Measurements from ENCODE around the gene GPBAR1. TPM values are rescaled to one million over a fixed set of nuclear protein-coding genes. Genes with fewer than 3 reads are reported as not detected.

GPBAR1 gene
- polyA plus RNA-seq, 1 donor: 3.9 TPM

DNA sequence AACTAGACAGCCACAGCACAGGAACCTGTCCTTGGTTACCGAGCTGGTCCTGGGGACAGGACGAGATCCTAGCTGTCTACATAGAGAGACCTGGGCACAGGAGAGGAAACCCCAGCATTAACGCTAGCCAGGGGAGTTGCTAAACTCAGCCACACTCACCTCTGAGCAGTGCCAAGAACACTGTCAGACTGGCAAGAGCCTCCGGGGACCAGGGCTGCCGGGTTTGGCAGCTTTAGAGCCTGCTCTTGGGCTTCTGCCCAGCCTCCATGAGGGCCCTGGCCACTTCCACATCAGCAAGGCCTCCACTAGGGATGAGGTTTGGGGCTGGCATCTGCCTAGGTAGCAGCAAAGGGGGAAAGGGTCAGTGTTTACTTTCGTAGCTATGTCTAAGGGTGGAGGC is 24.8 kb downstream of the GPBAR1 start:
- no peaks in the 10 kb centered on the region for H3K9me3 ChIP-seq (ENCODE audit: control insufficient read depth, low read depth, low read length)
- peaks cover 39% of the 10 kb centered on the region for H3K36me3 ChIP-seq (ENCODE audit: control insufficient read depth, insufficient read depth, low read length)
- WGBS (ENCODE audit: insufficient coverage, low lambda C conversion rate): no CpG with 5 or more reads among the region's 6 CpGs
- peaks cover 75% of the 10 kb centered on the region for H3K4me1 ChIP-seq (ENCODE audit: control insufficient read depth, insufficient read depth, low read length)
- H3K4me3 ChIP-seq (ENCODE audit: low read length): no peak overlapping the region
- H3K27ac ChIP-seq (ENCODE audit: low read length): peak overlapping the region; percentile 99
- DNase-seq: no peak
- H3K27me3 ChIP-seq (ENCODE audit: control insufficient read depth, insufficient read depth, low read length): no peaks in the 10 kb centered on the region

DNA sequence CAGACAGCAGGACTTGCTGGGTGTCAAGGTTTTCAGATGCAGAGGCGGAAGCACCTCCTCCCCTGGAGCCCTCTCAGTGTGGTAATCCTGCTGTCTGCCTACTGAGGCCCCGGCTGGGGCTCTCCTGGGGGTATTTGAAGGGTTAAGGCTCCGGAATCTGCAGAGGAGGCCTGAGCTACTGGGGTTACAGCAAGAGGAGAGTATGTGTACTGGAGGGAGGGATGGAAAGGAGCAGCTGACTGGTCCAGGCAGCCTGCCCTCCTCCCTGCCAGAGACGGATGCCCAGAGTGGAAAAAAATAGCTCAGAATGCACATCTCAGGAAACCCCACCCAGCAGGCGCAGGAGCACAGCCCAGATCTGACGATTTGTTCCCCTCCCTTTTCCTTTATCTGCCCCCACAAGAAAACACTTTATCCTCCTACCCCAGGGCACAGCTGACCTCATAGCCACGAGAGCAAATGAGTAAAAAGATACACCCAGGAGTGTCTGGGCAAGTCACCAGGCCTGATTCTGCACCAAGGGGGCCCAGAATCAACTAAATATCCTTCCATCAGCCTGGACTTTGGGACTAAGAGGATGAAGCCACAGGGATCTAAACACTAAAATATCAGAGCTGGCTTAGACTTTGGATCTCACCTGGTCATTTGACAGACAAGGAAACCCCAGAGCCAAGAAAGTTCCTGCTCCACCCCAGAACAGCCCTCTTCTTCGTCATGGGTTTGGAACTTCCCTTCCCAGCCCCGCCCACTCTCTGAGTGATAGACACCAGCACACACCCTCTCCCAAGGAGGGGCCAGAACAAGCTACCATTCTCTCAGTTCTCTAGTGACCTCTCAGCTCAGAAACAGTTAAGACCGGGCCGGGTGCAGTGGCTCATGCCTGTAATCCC is 26.0 kb downstream of the GPBAR1 start:
- Histone ChIP-seq H3K4me1 (ENCODE audit: control insufficient read depth, insufficient read depth, low read length) (peaks cover 83% of the 10 kb centered on the region), H3K4me3 (ENCODE audit: low read length) (peak overlapping the region; percentile 39), H3K36me3 (ENCODE audit: control insufficient read depth, insufficient read depth, low read length) (peaks cover 30% of the 10 kb centered on the region), H3K9me3 (ENCODE audit: control insufficient read depth, low read depth, low read length) (no peaks in the 10 kb centered on the region), H3K27me3 (ENCODE audit: control insufficient read depth, insufficient read depth, low read length) (no peaks in the 10 kb centered on the region), H3K27ac (ENCODE audit: low read length) (peak overlapping the region; percentile 99)
- WGBS (ENCODE audit: insufficient coverage, low lambda C conversion rate): no CpG with 5 or more reads among the region's 11 CpGs
- DNase-seq: peak; percentile 98 to 99

DNA sequence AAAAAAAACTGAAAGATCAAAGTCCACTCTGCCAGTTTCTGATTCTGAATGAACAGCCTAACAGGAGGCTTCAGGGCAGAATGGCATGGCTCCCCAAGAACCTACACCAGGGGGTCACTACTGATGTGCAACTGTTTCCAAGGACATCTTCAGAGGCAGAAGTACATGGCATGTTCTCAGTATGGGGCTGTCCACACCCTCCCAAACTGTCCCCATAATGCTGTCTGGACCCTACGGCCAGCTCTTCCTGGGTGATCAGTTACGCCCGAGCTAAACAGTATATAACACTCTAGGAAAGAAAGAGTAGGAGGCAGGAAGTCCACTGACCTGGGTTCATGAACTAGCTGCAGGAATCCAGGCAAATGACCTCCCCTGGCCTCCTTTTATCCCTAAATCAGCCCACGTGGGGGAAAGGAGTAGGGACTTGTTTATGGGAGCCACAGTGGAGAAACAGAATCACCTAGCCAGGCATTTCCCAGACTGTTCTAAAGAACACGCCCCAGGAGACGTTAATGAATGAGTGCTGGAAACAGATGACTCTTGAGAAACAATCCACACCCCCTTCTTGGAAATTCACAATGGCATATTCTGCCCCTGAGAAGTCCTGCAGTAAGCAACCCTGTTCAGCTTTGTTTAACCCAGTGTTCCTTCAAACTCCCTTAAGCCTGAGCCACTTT is 29.0 kb downstream of the GPBAR1 start:
- no CpG with 5 or more reads among the region's 6 CpGs for WGBS (ENCODE audit: insufficient coverage, low lambda C conversion rate)
- peaks cover 11% of the 10 kb centered on the region for H3K36me3 ChIP-seq (ENCODE audit: control insufficient read depth, insufficient read depth, low read length)
- peak overlapping the region; percentile 92 for H3K4me3 ChIP-seq (ENCODE audit: low read length)
- peak; percentile 88 to 93 for DNase-seq
- peaks cover 82% of the 10 kb centered on the region for H3K4me1 ChIP-seq (ENCODE audit: control insufficient read depth, insufficient read depth, low read length)
- no peaks in the 10 kb centered on the region for H3K27me3 ChIP-seq (ENCODE audit: control insufficient read depth, insufficient read depth, low read length)
- H3K9me3 ChIP-seq (ENCODE audit: control insufficient read depth, low read depth, low read length): no peaks in the 10 kb centered on the region
- H3K27ac ChIP-seq (ENCODE audit: low read length): peak overlapping the region; percentile 99

DNA sequence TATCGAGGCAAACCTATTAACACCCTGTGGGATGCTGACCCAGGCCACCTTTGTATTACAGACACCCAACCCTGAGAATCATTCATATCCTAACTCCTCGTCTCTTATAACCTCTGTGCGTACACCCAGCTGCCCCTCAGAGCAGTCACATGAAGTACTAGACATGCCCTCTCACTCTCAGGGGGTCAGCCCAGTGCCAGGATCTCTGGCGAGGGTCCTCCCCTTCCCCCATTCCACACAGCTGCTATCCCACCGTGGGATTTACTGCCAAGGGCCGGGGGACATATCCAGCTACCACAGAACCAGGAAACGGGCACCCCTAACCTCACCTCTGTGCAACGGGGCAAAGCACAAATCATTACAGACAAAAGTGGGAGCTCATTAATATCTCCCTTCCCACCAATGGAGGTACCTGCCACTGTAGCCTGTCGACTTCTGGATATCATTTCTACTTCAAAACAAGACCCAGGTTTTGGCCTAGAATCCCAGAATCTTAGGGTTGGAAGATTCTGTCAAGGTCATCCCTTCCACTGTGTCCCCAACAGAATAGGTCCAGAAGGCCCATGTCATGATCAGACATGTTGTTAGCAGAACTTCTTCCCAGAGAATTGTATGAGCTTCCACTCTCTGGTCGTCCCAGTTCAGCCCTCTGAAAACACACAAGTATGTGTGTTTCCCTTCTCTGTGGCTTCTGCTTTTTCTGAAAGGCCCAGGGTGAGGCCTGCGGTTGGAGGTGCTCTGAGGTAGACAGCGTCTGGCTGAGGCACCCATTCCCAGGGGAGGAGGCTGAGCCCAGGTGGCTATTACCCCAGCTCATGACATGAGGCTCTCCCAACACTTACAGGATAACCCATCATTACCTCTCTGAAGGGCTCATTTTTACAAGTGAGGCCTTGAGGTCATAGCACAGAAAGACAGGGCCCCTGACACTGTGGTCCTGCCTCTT is 29.8 kb downstream of the GPBAR1 start:
- peak overlapping the region; percentile 99 for H3K27ac ChIP-seq (ENCODE audit: low read length)
- H3K27me3 ChIP-seq (ENCODE audit: control insufficient read depth, insufficient read depth, low read length): no peaks in the 10 kb centered on the region
- H3K4me1 ChIP-seq (ENCODE audit: control insufficient read depth, insufficient read depth, low read length): peaks cover 82% of the 10 kb centered on the region
- peak overlapping the region; percentile 92 for H3K4me3 ChIP-seq (ENCODE audit: low read length)
- peak in 1 of 2 donors; percentile 68 for DNase-seq
- no CpG with 5 or more reads among the region's 12 CpGs for WGBS (ENCODE audit: insufficient coverage, low lambda C conversion rate)
- peaks cover 4% of the 10 kb centered on the region for H3K36me3 ChIP-seq (ENCODE audit: control insufficient read depth, insufficient read depth, low read length)
- no peaks in the 10 kb centered on the region for H3K9me3 ChIP-seq (ENCODE audit: control insufficient read depth, low read depth, low read length)

DNA sequence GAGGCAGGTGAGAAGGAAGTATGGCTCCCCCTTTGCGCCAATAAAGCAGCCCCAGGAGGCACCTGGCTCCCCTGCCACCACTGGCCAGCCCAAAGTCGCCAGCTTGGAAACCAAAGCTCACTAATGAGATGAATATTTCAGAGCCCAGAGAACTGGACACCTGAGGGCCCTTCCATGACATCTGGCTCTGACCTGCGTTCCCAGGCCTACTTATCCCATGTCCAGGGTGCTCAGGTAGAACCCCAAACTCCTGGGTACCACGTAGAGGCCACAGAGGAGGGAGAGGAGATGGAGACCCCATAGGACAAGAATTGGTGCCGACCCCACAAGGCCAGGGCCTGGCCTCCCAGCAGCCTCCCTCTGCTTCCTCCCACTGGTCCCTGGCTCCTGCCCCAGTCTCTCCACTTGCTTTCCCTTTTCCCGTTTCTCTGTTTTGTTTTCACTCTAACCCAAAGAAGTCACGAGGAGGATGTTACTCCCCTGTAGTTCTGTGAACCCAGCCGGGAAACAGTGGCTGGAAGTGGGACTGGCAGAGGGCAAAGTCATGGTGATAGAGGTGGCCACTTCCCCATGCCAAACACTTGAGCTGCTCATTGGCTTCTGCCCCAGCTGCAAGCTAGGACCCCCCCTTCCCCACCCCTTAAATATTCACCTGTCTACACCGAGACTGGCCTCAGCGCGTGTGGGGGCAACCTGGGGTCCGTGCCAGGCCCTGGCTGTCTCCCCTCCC is 30.7 kb downstream of the GPBAR1 start:
- DNase-seq: peak in 1 of 2 donors; percentile 62
- no peaks in the 10 kb centered on the region for H3K9me3 ChIP-seq (ENCODE audit: control insufficient read depth, low read depth, low read length)
- WGBS (ENCODE audit: insufficient coverage, low lambda C conversion rate): no CpG with 5 or more reads among the region's 12 CpGs
- H3K27me3 ChIP-seq (ENCODE audit: control insufficient read depth, insufficient read depth, low read length): no peaks in the 10 kb centered on the region
- peak overlapping the region; percentile 99 for H3K27ac ChIP-seq (ENCODE audit: low read length)
- H3K36me3 ChIP-seq (ENCODE audit: control insufficient read depth, insufficient read depth, low read length): no peaks in the 10 kb centered on the region
- H3K4me3 ChIP-seq (ENCODE audit: low read length): peak overlapping the region; percentile 92
- H3K4me1 ChIP-seq (ENCODE audit: control insufficient read depth, insufficient read depth, low read length): peaks cover 80% of the 10 kb centered on the region

DNA sequence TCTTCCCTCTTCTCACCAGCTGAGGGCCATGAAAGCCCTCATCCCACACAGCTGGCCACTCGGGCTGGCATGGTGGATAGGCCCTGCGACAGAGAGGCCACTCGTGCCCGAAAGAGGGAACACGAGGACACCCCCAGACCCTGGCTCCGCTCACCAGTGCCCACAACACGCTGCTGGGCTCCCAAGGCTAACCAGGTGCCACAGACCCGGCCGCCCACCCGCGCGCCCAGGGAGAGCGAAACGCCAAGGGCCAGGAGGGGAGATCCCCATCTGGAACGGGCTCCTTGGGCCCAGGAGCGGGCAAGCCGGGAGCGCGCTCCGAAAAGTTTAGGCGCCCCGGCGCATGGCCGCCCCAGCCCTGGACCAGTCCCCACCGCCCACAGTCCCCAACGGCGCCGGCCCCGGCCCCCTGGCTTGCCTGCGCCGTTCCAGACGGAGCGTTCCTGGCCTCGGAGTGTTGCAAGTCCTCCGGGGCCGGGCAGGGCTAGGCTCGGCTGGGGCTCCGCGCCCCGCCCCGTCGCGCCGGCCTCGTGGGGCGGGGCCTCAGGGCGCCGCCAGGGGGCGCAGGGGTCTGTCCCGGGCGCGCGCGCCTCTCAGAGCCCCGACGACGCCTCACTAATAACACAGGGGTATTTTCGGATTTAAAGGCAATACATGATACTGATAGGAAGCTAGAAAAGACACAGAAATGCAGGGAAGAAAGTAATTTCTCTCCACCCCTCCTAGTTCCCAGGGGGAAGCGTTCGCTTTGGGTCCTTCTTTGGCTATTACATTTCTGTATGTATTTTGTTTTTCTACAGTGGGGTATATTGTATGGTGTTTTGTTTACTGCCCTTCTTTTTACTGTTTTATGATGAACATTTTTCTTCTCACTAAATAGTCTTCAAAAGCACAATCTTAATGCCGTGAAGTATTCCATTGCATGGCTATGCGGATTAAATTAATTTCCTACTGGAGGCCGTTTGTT is 31.5 kb downstream of the GPBAR1 start, which contains the start of gene TMBIM1:
Gene TMBIM1 (minus strand): TSS at position 456 of the 967 bp plus-strand sequence. CDS start 10,362 bp downstream, outside the sequence.
- Histone ChIP-seq H3K9me3 (ENCODE audit: control insufficient read depth, low read depth, low read length) (no peaks in the 10 kb centered on the region), H3K4me3 (ENCODE audit: low read length) (peak within 1 kb of the TSS; percentile 92), H3K4me1 (ENCODE audit: control insufficient read depth, insufficient read depth, low read length) (peaks cover 71% of the 10 kb centered on the region), H3K36me3 (ENCODE audit: control insufficient read depth, insufficient read depth, low read length) (no peaks in the 10 kb centered on the region), H3K27ac (ENCODE audit: low read length) (peak within 1 kb of the TSS; percentile 99), H3K27me3 (ENCODE audit: control insufficient read depth, insufficient read depth, low read length) (no peaks in the 10 kb centered on the region)
- 47% methylated on average over 2 of the region's 63 CpGs for WGBS (ENCODE audit: insufficient coverage, low lambda C conversion rate)
- peak; percentile 82 to 91 for DNase-seq

DNA sequence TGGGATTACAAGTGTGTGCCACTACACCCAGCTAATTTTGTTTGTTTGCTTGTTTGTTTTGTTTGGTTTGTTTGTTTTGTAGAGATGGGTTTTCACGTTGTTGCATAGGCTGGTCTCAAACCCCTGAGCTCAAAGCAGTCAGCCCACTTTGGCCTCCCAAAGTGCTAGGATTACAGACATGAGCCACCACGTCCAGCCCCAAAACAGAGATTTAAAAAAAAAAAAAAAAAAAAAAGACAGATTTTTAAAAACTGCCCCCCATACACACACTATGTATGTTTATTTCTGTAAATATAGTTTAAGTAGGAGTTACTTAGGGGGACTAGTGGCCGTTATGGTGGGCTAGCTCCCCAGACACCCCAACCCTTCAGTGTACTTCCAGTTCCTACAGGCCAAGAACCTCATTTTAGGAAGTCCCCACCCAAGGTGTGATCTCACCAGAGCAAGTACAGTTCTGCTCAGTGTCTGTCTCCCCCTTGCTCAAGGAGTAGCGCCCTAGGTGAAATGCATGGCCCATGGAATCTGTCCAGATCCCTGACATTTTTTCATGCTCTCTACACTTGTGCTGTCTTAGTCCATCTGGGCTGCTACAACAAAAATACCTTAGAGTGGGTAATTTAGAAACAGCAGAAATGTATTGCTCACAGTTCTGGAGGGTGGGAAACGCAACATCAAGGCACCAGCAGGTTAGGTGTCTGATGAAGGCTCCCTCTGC is 33.1 kb downstream of the GPBAR1 start:
- Histone ChIP-seq H3K27ac (ENCODE audit: low read length) (peak overlapping the region; percentile 99), H3K9me3 (ENCODE audit: control insufficient read depth, low read depth, low read length) (no peaks in the 10 kb centered on the region), H3K36me3 (ENCODE audit: control insufficient read depth, insufficient read depth, low read length) (no peaks in the 10 kb centered on the region), H3K4me1 (ENCODE audit: control insufficient read depth, insufficient read depth, low read length) (peaks cover 62% of the 10 kb centered on the region), H3K4me3 (ENCODE audit: low read length) (no peak overlapping the region), H3K27me3 (ENCODE audit: control insufficient read depth, insufficient read depth, low read length) (no peaks in the 10 kb centered on the region)
- no CpG with 5 or more reads among the region's 5 CpGs for WGBS (ENCODE audit: insufficient coverage, low lambda C conversion rate)
- peak in 1 of 2 donors; percentile 31 for DNase-seq

DNA sequence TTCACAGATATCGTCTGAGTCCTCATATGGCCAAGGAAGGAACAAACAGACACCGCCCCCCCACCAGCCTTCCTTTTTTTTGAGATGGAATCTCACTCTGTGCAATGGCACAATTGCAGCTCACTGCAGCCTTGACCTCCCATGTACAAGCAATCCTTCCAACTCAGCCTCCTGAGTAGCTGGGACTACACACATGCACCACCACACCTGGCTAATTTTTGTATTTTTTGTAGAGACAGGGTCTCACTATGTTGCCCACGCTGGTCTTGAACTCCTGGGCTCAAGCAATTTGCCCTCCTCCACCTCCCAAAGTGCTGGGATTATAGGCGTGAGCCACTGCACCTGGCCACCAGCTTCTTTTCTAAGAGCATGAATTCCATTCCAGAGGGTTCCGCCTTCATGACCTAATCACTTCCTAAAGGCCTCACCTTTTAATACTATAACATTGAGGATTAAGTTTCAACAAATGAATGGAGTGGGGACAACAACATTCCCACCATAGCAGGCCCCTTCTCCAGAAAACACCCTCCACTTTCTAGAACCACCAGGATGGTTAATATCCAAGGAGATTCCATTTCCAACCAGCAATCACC is 33.7 kb downstream of the GPBAR1 start:
- WGBS (ENCODE audit: insufficient coverage, low lambda C conversion rate): no CpG with 5 or more reads among the region's 5 CpGs
- Histone ChIP-seq H3K9me3 (ENCODE audit: control insufficient read depth, low read depth, low read length) (no peaks in the 10 kb centered on the region), H3K4me1 (ENCODE audit: control insufficient read depth, insufficient read depth, low read length) (peaks cover 58% of the 10 kb centered on the region), H3K27ac (ENCODE audit: low read length) (peak overlapping the region; percentile 99), H3K4me3 (ENCODE audit: low read length) (no peak overlapping the region), H3K36me3 (ENCODE audit: control insufficient read depth, insufficient read depth, low read length) (no peaks in the 10 kb centered on the region), H3K27me3 (ENCODE audit: control insufficient read depth, insufficient read depth, low read length) (no peaks in the 10 kb centered on the region)
- DNase-seq: no peak
